Stimulated activated CD4-positive, alpha-beta T cell treated with anti-CD3 and anti-CD28 coated beads, Interleukin-2, amount 100 ng/mL, for 48 hours (primary cell): ENCODE results near the gene ZC3H6.

ENCODE experiments used
- DNase-seq, 2 donors: peaks; one replicate each; pipeline ENCODE4 v3.0.0-alpha.2; 2020

ZC3H6 gene

DNA sequence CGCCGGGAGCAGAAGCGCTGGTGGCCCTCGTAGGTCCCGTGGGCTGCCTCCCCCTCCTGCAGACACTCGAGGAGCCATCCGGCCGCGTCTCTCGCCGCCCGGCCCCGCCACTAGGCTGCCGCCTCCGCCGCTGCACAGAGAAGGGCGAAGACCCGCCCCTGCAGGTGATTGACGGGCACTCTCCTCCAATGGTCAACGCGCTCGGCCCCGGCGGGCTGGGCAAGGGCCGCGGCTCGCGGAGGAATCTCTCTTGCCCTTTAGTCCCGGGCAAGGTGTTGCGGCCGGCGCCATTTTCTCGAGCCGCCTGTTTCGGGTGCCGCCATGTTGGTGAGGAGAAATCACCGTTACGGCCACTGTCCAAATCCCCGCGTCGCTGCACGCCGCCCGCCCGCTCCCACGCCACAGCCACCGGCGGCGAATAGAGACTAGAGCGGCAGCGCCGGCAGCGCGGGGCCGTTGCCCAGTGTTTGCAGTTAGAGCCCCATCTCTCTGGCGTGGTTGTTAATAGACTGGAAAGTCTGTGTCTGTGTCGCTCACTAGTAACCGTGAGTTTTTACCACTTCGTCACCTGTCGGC is at the start of gene ZC3H6:
Gene ZC3H6, plus strand, starts transcription at position 287 of the 576 bp plus-strand sequence. CDS start 398 bp downstream, outside the sequence.
- peak; percentile 100 for DNase-seq

DNA sequence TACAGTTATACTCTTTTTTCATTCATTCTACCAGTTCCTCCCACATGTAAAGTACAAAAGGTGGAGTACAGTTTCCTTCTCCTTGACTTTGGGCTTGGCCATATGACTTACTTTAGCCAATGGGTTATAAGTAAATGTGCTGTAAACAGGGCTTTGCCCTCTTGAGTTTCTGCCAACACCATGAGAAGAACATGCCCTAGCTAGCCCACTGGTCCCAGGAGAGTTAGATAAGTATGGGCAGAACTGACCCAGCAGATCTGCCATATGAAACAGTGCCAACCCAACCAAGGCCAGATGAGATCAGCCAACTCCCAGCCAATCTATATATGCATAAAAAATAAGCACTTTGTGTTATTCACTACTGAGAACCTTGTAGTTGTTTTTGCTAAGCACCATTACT is 46.0 kb upstream of the ZC3H6 start:
- DNase-seq = no peak

GRCh38 chr2:112230371-112230770 is 45.0 kb upstream of the ZC3H6 start:
- DNase-seq = no peak

- DNase-seq = no peak
These were observed 35.5 kb upstream of the ZC3H6 start for GRCh38 chr2:112239862-112240261.

DNA sequence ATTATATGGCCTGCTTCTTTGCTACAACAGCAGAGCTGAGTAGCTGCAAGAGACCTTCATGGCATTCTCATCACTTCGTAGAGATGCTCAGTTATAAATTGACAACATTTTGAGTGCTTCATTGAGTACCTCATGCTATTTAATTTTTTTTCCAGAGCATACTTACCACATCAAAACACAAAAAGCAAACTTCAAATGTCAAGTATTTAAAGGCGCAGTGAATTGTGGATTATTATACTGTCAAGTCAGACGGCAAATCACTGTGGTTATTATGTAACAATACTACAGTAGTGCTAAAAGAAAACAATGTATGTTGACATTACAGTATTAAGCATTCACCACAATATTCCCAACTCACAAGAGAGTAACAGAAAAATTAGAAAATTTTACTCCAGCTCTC is 33.0 kb upstream of the ZC3H6 start:
- no peak for DNase-seq

GRCh38 chr2:112243233-112243632 is 32.2 kb upstream of the ZC3H6 start:
- no peak for DNase-seq

GRCh38 chr2:112244854-112245253 is 30.5 kb upstream of the ZC3H6 start:
- no peak for DNase-seq

- no peak for DNase-seq
These were observed 24.1 kb upstream of the ZC3H6 start for GRCh38 chr2:112251271-112251670.

DNA sequence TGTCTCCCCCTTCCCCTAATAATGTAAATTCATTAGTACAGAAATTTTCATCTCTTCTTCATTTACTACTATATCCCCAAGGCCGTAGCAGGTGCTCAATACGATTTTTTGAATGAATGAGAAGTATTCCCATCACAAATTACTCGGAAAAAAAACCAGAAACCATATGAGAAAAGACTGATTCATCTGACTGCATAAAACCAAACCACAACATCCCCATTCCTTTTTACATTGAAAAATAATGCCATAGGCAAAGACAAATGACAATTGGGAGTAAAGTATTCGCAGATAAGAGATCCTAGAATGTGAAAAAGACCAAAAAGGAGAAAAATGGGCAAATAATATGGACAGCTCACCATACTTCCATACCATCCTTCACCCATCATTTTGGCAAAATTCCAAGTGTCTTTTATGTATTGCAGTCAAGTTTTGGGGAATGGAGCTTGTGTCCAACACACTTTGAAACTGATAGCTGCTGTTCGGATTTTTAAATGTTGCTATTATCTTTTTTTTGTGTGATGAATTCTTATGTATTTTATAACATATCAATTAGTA is 22.1 kb upstream of the ZC3H6 start:
- no peak for DNase-seq

GRCh38 chr2:112254466-112255240 is 20.7 kb upstream of the ZC3H6 start, which contains the start of gene ZC3H8:
Gene ZC3H8 (minus strand): TSS chr2:112255042. CDS start chr2:112254981, 61 bp downstream.
- DNase-seq = peak; percentile 95 to 97

DNA sequence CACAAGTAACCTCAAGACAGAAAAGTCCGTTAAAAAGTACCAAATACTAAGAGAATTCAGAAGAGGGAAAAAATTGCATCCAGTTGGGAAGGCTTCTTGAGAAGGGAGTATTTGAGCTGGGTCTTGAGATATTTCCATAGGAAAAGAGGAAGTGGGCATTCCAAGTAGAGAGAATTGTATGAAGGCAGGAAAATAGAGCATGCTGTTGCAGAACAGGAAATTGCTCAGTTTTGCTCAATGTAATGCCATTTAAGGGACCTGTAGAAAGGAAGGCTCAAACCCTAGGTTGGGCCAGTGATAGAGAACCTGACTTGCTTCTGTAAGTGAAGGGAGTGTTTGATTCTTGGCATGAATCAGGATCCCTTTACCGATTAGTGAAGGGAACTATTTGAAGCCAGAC is 19.5 kb upstream of the ZC3H6 start:
- DNase-seq = no peak

DNA sequence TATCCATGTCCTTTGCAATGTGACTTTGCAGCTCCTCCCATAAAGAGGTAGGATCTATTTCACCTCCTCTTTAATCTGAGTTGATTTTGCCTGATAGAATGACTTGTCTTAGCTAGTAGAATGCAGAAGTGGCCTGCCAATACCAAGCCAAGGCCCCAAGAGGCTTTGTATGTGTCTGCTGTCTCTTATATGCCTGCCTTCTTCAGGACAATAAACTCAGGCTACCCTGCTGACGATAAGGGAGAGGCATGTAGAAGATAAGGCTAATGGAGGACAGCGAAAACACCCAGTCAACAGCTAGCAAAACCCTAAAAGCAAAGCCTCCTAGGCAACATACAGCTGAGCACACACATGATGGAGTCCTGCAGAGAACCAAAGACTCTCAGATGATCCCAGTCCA is 18.7 kb upstream of the ZC3H6 start:
- DNase-seq = no peak

DNA sequence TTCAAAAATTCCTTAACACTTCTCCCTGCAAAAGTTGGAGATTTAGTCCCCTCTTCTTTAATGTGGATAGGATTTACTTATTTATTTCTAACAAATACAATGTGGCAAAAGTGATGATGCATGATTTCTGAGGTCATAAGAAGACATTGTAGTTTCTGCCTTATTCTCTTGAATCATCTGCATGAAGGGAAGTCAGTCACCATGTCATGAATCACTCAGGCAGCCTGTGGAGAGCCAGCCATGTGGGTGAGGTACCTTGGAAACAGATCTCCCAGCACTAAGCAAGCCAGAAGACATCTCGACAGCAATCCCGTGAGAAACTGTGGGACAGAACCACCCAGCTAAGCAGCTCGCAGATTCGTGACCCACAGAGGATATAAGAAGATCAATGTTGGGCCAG is 17.8 kb upstream of the ZC3H6 start:
- DNase-seq = no peak

GRCh38 chr2:112259509-112260294 is 15.7 kb upstream of the ZC3H6 start:
- DNase-seq = peak; percentile 80 to 81

DNA sequence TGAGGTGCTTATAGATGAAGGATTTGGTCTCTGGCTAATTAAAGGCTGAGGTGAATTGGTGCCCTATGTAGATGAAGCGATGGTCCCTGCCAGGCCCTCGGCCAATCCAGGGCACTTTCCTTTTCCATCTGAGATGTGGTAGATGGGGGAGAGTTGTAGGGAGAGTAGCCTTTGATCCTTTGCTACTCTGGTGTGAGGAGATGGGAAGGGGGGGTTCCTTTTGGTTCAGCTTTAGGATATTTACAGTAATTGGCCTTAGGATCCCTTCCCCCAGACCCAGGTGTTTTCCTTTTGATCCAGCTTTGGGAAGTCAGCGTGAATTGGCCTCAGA is 15.1 kb upstream of the ZC3H6 start:
- no peak for DNase-seq

DNA sequence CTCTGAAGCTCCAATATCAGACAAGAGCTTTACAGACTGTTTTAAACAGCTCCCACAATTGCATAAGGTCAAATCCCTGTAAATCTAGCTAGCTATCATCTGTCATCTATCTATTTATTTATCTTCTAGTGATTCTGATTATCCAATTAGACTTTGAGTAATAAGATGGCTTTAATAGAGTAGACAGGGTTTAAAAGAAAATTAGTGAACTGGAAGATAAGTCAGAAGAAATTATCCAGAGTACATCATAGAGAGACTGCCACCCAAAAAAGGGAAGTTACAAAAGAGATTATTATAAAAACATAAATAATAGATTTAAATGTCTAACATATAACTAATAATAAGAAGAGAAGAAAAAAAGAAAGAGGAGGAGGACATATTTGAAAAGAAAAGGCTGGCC is 12.5 kb upstream of the ZC3H6 start:
- no peak for DNase-seq

DNA sequence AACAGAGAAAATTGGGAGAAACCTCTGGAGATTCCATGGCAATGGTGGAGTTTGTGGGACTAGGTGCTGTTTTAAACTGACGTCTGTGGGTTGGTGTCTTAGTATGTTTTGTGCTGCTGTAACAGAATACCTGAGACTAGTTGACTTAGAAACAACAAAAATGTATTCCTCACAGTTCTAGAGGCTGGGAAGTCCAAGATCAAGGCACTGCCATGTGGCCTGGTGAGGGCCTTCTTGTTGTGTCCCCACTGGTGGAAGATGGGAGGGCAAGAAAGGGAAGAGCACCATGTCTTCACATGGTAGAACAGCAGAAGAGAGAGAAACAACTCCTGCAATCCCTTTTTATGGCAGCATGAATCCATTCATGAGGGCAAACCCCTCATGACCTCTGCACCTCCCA is 6.8 kb upstream of the ZC3H6 start:
- no peak for DNase-seq

DNA sequence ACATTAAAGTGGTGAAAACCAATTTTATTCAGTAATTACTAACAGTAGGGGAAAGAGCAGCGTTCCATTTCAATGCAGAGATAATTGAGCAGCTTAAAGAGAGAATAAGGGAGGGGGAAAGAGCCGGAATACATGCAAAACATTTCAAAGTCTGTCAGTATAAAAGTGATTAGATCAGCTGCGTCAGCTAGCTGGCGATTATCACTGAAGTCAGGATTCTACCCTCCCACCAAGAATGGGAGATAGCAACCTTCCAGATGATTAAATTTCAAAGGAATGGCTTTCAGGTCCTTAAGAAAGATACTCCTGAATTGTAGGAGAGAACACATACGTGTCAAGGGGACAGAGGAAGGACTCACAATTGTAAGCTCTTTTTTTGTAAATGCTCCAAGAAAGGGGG is 2.7 kb upstream of the ZC3H6 start:
- DNase-seq = no peak

DNA sequence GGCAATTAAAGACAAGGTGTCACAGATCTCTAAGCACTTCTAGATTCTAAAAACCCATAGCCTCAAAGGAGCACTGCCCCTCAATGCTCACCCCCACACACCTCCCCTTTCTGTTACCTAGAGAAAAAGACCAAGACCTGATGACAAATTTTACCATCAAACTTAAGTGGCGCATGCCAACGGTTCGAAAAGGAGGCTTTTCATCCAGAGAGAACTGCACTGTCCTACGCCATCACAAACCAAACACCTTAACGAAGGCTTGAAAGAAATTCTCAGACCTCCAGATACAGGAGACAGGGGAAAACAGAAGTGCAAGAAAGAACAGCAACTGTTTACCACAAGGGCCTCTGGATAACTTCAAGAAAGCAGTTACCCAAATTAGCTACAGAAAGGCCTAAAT is 2.0 kb upstream of the ZC3H6 start:
- no peak for DNase-seq

DNA sequence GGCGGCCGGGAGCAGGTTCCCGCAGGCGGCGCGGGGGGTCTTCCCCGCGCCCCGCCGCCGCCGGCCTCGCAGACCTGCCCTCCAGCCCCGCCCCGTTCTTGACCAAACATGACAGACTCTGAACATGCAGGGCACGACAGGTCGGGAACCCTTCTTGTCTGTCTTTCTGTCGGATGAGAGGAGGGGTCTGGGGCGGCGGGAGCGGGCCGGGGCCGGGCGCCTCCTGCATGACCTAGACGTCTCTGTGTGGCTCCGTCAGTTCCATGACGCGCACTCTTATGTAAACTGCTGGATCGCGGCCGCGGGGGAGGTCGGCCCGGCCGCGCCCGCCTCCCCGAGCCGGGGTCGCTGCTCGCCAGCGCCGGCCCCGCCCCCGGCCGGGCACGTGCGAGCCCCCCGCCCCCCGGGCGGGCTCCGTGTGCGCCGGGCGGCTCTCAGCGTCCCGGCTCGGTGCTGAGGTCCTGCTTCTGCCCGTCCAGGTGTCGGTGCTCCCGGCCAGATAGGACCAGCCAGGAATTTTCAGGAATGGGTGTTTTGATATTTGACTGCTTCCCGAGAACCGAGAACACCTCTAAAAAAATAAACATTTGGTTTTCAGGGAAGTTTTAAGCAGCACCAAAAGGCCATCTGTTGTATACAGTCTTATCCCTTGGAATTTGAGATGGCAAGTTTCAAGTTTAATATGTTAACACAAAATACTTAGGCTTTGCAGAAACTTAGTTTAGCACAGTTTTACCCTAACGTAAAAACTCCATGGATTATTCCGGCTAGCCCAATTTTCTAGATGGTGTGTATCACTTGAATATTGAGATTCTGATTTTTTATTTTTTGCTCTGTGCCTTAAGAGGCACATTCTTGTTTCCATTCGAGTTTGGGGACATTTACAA is 733 bp downstream of the ZC3H6 start:
- DNase-seq = peak; percentile 68 to 69

- no peak for DNase-seq
These were observed 1.6 kb downstream of the ZC3H6 start for GRCh38 chr2:112276954-112277353.

DNA sequence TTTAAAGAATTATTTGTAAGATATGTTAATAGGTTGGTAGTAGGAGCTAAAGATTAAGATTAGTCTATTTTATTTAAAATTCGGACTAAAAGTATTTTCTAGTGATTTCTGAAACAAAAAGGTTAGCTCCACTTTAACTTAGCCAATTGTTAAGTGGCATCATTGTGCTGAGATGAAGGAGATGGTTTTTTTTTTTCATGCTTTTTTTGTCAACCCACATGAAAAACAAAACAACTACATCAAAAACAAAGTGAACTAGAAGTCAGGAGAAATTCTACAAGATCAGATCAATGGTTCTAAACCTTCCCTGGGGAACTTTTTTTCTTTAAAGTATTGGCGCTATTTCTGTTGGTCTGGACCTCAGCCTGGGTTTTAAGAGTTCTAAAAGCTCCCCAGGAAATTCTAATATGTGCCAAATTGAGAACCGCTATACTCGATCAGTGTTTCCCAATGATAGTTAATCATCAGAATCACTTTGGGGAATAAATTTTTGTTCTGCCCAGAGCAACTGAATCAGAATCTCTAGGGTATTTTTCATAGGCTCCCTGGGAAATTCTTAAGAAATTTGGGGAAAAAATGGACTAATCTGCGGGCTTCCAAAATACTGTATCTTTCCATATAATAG is 2.3 kb downstream of the ZC3H6 start:
- no peak for DNase-seq
